GM18505 (cell line): Measurements from ENCODE around the gene ABCC1.

Source experiments
- ATAC-seq: cut with Tn5 transposase; IDR thresholded peaks from one replicate; pipeline ENCODE4 v1.9.1; 2021; ENCODE audit not compliant: unreplicated experiment
- POLR2A ChIP-seq: IDR thresholded peaks from 4 replicates; pipeline ENCODE4 v1.6.1; 2011; ENCODE audit warnings: borderline replicate concordance; ENCODE audit not compliant: insufficient read depth, insufficient read length; ENCODE audit errors: extremely low read depth

ABCC1 gene

GRCh38 chr16:16016388-16016964 is 67.1 kb downstream of the ABCC1 start:
- no peak for TF ChIP-seq POLR2A
- ATAC-seq = no peak

DNA sequence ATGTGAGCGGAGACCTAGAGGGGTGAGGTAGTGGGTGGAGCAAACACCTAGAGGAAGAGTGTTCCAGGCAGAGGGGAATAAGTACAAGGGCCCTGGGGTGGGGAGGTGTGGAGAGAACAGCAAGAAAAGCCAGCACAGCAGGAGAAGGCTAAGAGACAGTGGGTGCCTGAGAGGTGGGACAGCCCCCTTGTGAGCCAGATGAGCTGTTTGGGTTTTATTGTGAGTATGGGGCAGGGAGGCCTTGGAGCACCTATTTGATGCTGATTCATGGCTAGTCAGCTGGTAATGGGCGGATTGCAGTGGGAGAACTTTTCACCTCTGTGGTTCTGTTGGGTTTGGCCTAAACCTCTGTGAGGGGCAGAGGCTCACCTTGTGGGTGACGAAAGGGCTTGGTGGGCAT is 68.4 kb downstream of the ABCC1 start:
- no peak for ATAC-seq
- no peak for TF ChIP-seq POLR2A

DNA sequence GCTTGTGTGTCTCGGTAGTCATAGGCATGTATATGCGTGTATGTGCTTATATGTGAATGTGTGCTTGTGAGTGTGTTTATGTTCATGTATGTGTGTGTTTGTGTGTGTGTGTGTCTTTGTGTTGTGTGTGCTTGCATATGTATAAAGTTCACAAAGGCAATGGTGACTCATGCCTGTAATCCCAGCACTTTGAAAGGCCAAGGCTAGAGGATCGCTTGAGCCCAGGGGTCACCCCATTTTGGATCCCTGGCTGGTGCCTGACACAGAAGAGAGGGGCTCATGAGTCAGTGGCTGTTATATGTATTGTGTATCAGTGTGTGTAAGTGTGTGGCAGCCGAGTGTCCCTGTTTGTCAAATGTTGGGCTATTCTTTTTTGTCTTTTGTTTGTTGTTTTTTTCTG is 69.3 kb downstream of the ABCC1 start:
- ATAC-seq = no peak
- no peak for TF ChIP-seq POLR2A

DNA sequence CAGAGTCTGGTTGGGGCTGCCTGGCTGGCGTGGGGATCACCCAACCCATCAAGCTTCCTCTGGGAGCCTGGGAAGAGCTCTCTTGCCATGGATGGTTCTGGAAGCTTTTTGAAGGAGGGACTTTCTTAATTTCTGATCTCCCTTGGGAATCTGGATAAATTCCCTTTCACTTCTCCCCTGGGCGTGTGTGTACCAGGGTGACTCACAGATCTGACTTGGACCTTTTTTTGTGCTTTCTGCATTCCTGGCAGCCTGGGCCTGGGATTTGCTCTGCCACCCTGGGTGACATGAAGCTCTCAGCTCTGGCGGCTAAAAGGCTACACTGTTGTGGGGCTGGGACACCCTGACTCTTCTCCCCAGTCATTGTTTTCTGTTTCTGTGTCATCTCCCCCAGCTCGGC is 70.1 kb downstream of the ABCC1 start:
- no peak for TF ChIP-seq POLR2A
- no peak for ATAC-seq

DNA sequence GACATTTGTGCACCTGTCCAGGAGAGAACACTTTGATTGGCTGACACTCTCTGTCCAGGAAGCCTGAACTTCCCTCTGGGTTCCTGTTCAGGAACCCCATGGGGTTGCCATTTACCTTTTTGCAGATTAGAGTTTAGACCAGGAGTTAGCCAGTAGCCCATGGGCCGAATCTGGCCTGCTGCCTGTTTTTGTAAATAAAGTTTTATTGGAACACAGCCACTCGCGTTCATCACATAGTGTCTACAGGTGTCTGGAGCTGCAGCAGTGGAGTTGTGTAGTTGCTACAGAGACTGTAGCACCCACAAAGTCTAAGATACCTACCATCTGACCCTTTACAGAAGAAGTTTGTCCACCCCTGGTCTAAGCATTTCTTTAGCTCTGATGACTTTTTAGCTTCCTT is 70.9 kb downstream of the ABCC1 start:
- no peak for TF ChIP-seq POLR2A
- ATAC-seq = no peak

DNA sequence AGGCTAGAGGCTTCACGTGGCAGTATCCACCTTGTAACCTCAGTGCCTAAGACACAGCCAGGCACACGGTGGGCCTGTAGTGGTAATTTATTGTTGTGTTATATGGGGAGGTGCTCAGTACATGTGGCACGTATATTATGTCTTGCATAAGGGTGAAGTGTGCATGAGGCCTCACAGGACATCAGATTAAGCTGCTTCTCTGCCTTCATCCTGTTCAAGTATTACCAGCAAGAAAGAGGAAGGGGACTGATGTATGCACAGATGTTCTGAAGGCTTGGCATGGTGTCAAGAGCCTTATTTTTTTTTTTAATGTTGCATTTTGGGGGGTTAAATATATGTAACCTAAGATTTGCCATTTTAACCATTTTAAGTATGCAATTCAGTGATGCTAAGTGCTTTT is 71.6 kb downstream of the ABCC1 start:
- no peak for ATAC-seq
- no peak for TF ChIP-seq POLR2A

DNA sequence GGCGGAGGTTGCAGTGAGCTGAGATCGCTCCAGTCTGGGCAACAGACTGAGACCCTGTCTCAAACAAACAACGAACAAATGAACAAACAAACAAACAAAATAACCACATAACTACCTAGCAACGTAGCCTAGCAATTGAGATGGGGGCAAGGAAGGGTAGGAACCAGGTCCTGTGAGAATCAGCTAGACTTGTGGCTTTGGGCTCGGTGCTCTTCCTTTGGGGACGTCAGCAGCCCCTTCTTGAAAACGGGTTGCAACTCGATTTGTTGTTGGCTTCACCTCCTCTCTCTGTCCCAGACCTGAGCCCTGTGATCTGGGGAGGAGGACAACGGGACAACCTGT is 72.2 kb downstream of the ABCC1 start:
- TF ChIP-seq POLR2A = no peak
- ATAC-seq = no peak

GRCh38 chr16:16021988-16022682 is 72.7 kb downstream of the ABCC1 start:
- ATAC-seq = no peak
- TF ChIP-seq POLR2A = no peak

DNA sequence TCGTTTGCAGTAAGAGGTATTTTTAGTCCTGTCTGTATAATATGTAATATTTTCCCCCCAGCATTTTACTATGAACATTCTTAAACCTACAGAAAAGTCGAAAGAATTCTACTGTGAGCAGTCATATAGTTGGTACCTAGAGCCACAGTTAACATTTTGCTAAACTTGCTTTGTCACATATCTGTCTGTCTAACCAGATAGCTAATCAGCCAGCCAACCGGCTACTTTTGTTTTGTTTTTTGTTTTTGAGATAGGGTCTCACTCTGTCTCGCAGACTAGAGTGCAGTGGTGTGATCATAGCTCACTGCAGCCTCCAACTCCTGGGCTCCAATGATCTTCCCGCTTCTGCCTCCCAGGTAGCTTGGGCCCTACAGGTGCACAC is 73.3 kb downstream of the ABCC1 start:
- TF ChIP-seq POLR2A = no peak

GRCh38 chr16:16025214-16025968 is 76.0 kb downstream of the ABCC1 start:
- no peak for ATAC-seq
- no peak for TF ChIP-seq POLR2A

More for the DNA sequence above, 73.3 kb downstream of the ABCC1 start:
- ATAC-seq = no peak

- ATAC-seq = no peak
- TF ChIP-seq POLR2A = no peak
Measured at GRCh38 chr16:16027728-16028310, 78.4 kb downstream of the ABCC1 start.

GRCh38 chr16:16028311-16028999 is 79.0 kb downstream of the ABCC1 start:
- TF ChIP-seq POLR2A = no peak
- no peak for ATAC-seq

DNA sequence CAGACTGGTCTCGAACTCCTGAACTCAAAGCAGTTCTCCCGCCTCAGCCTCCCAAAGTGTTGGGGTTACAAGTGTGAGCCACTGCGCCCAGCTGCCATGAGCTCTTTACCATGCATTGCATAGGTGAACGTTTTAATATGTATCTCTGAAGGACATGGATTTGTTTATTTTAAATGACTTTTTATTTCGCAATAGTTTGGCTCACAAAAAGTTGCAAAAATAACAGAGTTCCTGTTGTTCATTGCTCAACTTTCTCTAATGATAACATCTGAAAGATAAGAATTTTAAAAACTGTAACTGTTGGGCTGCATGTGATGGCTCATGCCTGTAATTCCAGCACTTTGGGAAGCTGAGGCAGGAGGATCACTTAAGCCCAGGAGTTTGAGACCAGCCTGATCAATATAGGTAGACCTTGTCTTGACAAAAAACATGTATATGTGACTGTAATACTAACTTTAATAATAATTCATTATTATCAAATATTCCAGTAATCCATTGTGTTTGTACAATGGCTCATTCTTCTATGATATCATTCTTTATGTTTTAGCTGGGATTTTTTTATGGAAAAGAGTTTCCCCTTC is 80.1 kb downstream of the ABCC1 start:
- TF ChIP-seq POLR2A = no peak

GRCh38 chr16:16030449-16030848 is 81.0 kb downstream of the ABCC1 start:
- no peak for TF ChIP-seq POLR2A
- ATAC-seq = no peak

More for the DNA sequence above, 80.1 kb downstream of the ABCC1 start:
- no peak for ATAC-seq

GRCh38 chr16:16031401-16031800 is 82.0 kb downstream of the ABCC1 start:
- no peak for TF ChIP-seq POLR2A
- ATAC-seq = no peak
